Retinal pigment epithelial cell (primary cell): ENCODE results near the gene CPT1B.
"Not testable (repeated sequence)": the region's sequence is repeated elsewhere in the genome, so short reads cannot be mapped to it uniquely, and the experiment has no call there.

Experiments
- DNase-seq: peaks from one replicate; pipeline ENCODE4 v3.0.0-alpha.2; 2010; ENCODE audit warnings: low read depth
- H3K4me3 ChIP-seq: 2 replicates; pipeline ENCODE4 v1.5.1; 2011; ENCODE audit warnings: mild to moderate bottlenecking, low read length, control low read depth, moderate library complexity
- CTCF ChIP-seq: conservative IDR thresholded peaks from 2 replicates; pipeline ENCODE4 v1.5.1; 2011; ENCODE audit warnings: low read depth, low read length, control low read depth, inconsistent platforms

The CPT1B gene

GRCh38 chr22:50612528-50613221 lies 34.4 kb upstream of the CPT1B start:
- no peak for DNase-seq
- no peak for TF ChIP-seq CTCF
- H3K4me3 ChIP-seq = no peak overlapping the region

- DNase-seq = no peak
- H3K4me3 ChIP-seq = no peak overlapping the region
- no peak for TF ChIP-seq CTCF
These were observed 33.9 kb upstream of the CPT1B start for GRCh38 chr22:50612168-50612527.

GRCh38 chr22:50611341-50612060 lies 33.3 kb upstream of the CPT1B start:
- DNase-seq = no peak
- H3K4me3 ChIP-seq = no peak overlapping the region
- TF ChIP-seq CTCF = no peak

- no peak for DNase-seq
- no peak overlapping the region for H3K4me3 ChIP-seq
- TF ChIP-seq CTCF = no peak
These were observed 32.4 kb upstream of the CPT1B start for GRCh38 chr22:50610581-50610980.

GRCh38 chr22:50610041-50610451 lies 31.8 kb upstream of the CPT1B start:
- no peak for TF ChIP-seq CTCF
- no peak overlapping the region for H3K4me3 ChIP-seq
- DNase-seq = no peak

- no peak for TF ChIP-seq CTCF
- no peak for DNase-seq
- H3K4me3 ChIP-seq = no peak overlapping the region
These were observed 31.4 kb upstream of the CPT1B start for GRCh38 chr22:50609599-50609998.

- no peak overlapping the region for H3K4me3 ChIP-seq
- TF ChIP-seq CTCF = no peak
- DNase-seq = no peak
These were observed 30.8 kb upstream of the CPT1B start for GRCh38 chr22:50608996-50609395.

GRCh38 chr22:50608058-50608840 lies 30.0 kb upstream of the CPT1B start:
- not testable (repeated sequence) for DNase-seq, H3K4me3 ChIP-seq
